ENCODE results near the gene PCBP1. TPM values are rescaled to one million over a fixed set of nuclear protein-coding genes. Genes with fewer than 3 reads are reported as not detected.

The PCBP1 gene
- polyA plus RNA-seq, 2 of the 4 experiments (the other 2 are of a cell fraction), result 86.8 to 304 TPM

GRCh38 chr2:70073493-70073892 is 13.8 kb upstream of the PCBP1 start:
- no peak overlapping the region for H3K4me2 ChIP-seq
- no peak for DNase-seq (ENCODE audit: low read depth in 1 of 2, low spot score in 1 of 2)

GRCh38 chr2:70078384-70078783 is 8.9 kb upstream of the PCBP1 start:
- no peak for DNase-seq (ENCODE audit: low read depth in 1 of 2, low spot score in 1 of 2)
- POLR2A ChIA-PET, result interaction anchor here (0.9 kb wide), 1 partner anchor 11 kb away, joined by 3 read pairs; no protein-coding TSS in a partner anchor
- no peak for TF ChIP-seq KDM5A (IDR thresholded peaks at IDR 0.05)
- CTCF ChIA-PET, result interaction anchor here (1.0 to 6.1 kb wide), 7 partner anchors 7 to 354 kb away, joined by 3 to 32 read pairs (median 4); partner anchors contain the start of gene MXD1
- Histone ChIP-seq H3K4me2 (no peak overlapping the region), H3K4me3 (no peak overlapping the region), H3K27ac (no peak overlapping the region), H3K4me1 (peaks cover 4% of the 10 kb centered on the region), H3K9me3 (no peaks in the 10 kb centered on the region)
- no peak for FAIRE-seq
- no peak for ATAC-seq

More at GRCh38 chr2:70073493-70073892, 13.8 kb upstream of the PCBP1 start:
- ChIA-PET CTCF (interaction anchor here (1.1 to 9.9 kb wide), 4 partner anchors 8 to 349 kb away, joined by 5 to 161 read pairs (median 18); partner anchors contain the start of gene MXD1), POLR2A (interaction anchor here (1.7 kb wide), 1 partner anchor 159 kb away, joined by 11 read pairs; the partner anchor contains the start of gene MXD1)
- Histone ChIP-seq H3K27ac (no peak overlapping the region), H3K9me3 (no peaks in the 10 kb centered on the region), H3K4me3 (no peak overlapping the region), H3K4me1 (0 out of 3 replicates have a peak, but pooled peaks cover 3% of the 10 kb centered on the region)
- no peak for ATAC-seq
- FAIRE-seq, result no peak
- TF ChIP-seq RCOR1 (IDR thresholded peaks at IDR 0.05; ENCODE audit: low read depth, low read length) (no peak), TP53 (CRISPR knock-in tag; IDR thresholded peaks at IDR 0.05) (no peak), JUN (IDR thresholded peaks at IDR 0.05) (no peak), ELK1 (IDR thresholded peaks at IDR 0.05; ENCODE audit: low read depth, low read length) (no peak), RAD21 (conservative IDR thresholded peaks at IDR 0.05 in 1 of 2, IDR thresholded peaks at IDR 0.05 in 1 of 2) (no peak), RARB (CRISPR knock-in tag; IDR thresholded peaks at IDR 0.05) (no peak), EHF (CRISPR knock-in tag; IDR thresholded peaks at IDR 0.05) (no peak), MAFK (IDR thresholded peaks at IDR 0.05; ENCODE audit: partially characterized antibody) (no peak), CHD2 (IDR thresholded peaks at IDR 0.05; ENCODE audit: low read length, partially characterized antibody) (no peak), MAX (IDR thresholded peaks at IDR 0.05) (no peak)
- WGBS (ENCODE audit: missing lambda C conversion rate), result 95% methylated on average over 5 of the region's 5 CpGs

GRCh38 chr2:70080610-70081200 is 6.6 kb upstream of the PCBP1 start:
- WGBS (ENCODE audit: missing lambda C conversion rate), result 93% methylated on average over 3 of the region's 3 CpGs
- POLR2A ChIA-PET, result interaction anchor here (0.7 kb wide), 1 partner anchor 152 kb away, joined by 4 read pairs; no protein-coding TSS in a partner anchor
- Histone ChIP-seq H3K9me3 (no peaks in the 10 kb centered on the region), H3K4me3 (no peak overlapping the region), H3K27ac (no peak overlapping the region; a peak in 1 of 6 replicates), H3K4me1 (peaks cover 17% of the 10 kb centered on the region), H3K4me2 (no peak overlapping the region)
- DNase-seq (ENCODE audit: low read depth in 1 of 2, low spot score in 1 of 2), result no peak
- FAIRE-seq, result no peak
- ATAC-seq, result no peak
- CTCF ChIA-PET, result interaction anchor here (1.5 to 6.1 kb wide), 3 partner anchors 9 to 169 kb away, joined by 4 to 32 read pairs (median 17); no protein-coding TSS in a partner anchor
- no peak for TF ChIP-seq KDM5A (IDR thresholded peaks at IDR 0.05)
- TF ChIP-seq JUNB (IDR thresholded peaks at IDR 0.05), result no peak
- no peak for TF ChIP-seq MAX (IDR thresholded peaks at IDR 0.05)
- TF ChIP-seq SMC3 (IDR thresholded peaks at IDR 0.05), result no peak
- no peak for TF ChIP-seq RFX5 (IDR thresholded peaks at IDR 0.05)
- TF ChIP-seq RAD21 (conservative IDR thresholded peaks at IDR 0.05 in 1 of 2, IDR thresholded peaks at IDR 0.05 in 1 of 2), result no peak
- no peak for TF ChIP-seq SREBF2 (IDR thresholded peaks at IDR 0.05)
- TF ChIP-seq ESRRA (IDR thresholded peaks at IDR 0.05; ENCODE audit: borderline replicate concordance, low read length), result no peak
- TF ChIP-seq RARB (CRISPR knock-in tag; IDR thresholded peaks at IDR 0.05), result no peak
- no peak for TF ChIP-seq EP300 (IDR thresholded peaks at IDR 0.05)

GRCh38 chr2:70081221-70081620 is 6.1 kb upstream of the PCBP1 start:
- ATAC-seq, result no peak
- POLR2A ChIA-PET, result interaction anchor here (0.7 kb wide), 1 partner anchor 153 kb away, joined by 4 read pairs; no protein-coding TSS in a partner anchor
- no peak overlapping the region for H3K27ac ChIP-seq

More at GRCh38 chr2:70081221-70081620, 6.1 kb upstream of the PCBP1 start:
- DNase-seq (ENCODE audit: low read depth in 1 of 2, low spot score in 1 of 2) (no peak), FAIRE-seq (no peak)
- H3K4me2 ChIP-seq, result no peak overlapping the region
- no peak overlapping the region for H3K4me3 ChIP-seq
- TF ChIP-seq SMC3 (IDR thresholded peaks at IDR 0.05) (no peak), MAZ (IDR thresholded peaks at IDR 0.05; ENCODE audit: borderline replicate concordance, low read depth, low read length) (no peak), CTCF (IDR thresholded peaks at IDR 0.05) (no peak), RARB (CRISPR knock-in tag; IDR thresholded peaks at IDR 0.05) (no peak), BHLHE40 (IDR thresholded peaks at IDR 0.05; ENCODE audit: low read depth, low read length) (no peak), RFX5 (IDR thresholded peaks at IDR 0.05) (no peak), CHD2 (IDR thresholded peaks at IDR 0.05; ENCODE audit: low read length, partially characterized antibody) (no peak), CBX2 (IDR thresholded peaks at IDR 0.05; ENCODE audit: borderline replicate concordance, low read depth) (no peak), POLR2A (IDR thresholded peaks at IDR 0.05; ENCODE audit: low read length) (no peak), CHD4 (IDR thresholded peaks at IDR 0.05; ENCODE audit: borderline replicate concordance) (no peak)
- H3K4me1 ChIP-seq, result peaks cover 20% of the 10 kb centered on the region
- CTCF ChIA-PET, result interaction anchor here (1.5 to 6.1 kb wide), 4 partner anchors 8 to 169 kb away, joined by 4 to 32 read pairs (median 8); no protein-coding TSS in a partner anchor
- WGBS (ENCODE audit: missing lambda C conversion rate), result 87% methylated on average over 5 of the region's 5 CpGs
- no peaks in the 10 kb centered on the region for H3K9me3 ChIP-seq

Data from A549 (cell line).